ENCODE data around the gene RAPGEF4.

The RAPGEF4 gene

DNA sequence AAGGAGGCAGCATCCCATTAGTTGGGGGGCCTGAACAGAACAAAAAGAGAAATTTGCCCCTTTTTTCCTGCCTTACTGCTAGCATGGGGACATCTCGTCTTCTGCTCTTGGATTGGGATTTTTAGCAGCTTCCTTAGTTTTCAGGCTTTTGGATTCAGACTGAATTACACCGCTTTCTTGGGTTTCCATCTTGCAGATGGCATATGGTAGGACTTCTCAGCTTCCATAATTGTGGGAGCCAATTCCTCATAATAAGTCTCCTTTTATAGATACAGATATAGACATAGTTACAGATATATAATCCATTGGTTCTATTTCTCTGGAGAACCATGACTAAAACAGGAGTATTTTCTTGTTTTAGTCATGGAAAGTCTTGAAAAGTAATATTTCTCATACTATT lies 5.2 kb upstream of the RAPGEF4 start:
- H3K4me3 ChIP-seq (ENCODE audit: low read length) = no peak overlapping the region
- H3K4me1 ChIP-seq (ENCODE audit: control insufficient read depth, low read length) = no peaks in the 10 kb centered on the region
- H3K79me2 ChIP-seq (ENCODE audit: control insufficient read depth, low read length) = no peaks in the 10 kb centered on the region
- no peaks in the 10 kb centered on the region for H3K36me3 ChIP-seq (ENCODE audit: control insufficient read depth, low read length)
- no peaks in the 10 kb centered on the region for H4K20me1 ChIP-seq (ENCODE audit: control insufficient read depth, insufficient read depth, low read depth, low read length)
- no peaks in the 10 kb centered on the region for H3K9me3 ChIP-seq (ENCODE audit: control insufficient read depth, insufficient read depth, low read length)
- H3K27me3 ChIP-seq (ENCODE audit: control insufficient read depth, low read length) = no peaks in the 10 kb centered on the region
- H3K4me2 ChIP-seq (ENCODE audit: low read length) = no peak overlapping the region
- no peaks in the 10 kb centered on the region; the same call in 1 of the 2 replicates for H3K9me2 ChIP-seq (replicated peaks; ENCODE audit: control insufficient read depth, low read length)
- H3K27ac ChIP-seq (ENCODE audit: low read depth, low read length) = no peak overlapping the region
- no peak for TF ChIP-seq EZH2phosphoT487 (IDR thresholded peaks at IDR 0.05; ENCODE audit: borderline replicate concordance, low read length)
- H3F3A ChIP-seq (ENCODE audit: control insufficient read depth, insufficient read depth) = no peaks in the 10 kb centered on the region

DNA sequence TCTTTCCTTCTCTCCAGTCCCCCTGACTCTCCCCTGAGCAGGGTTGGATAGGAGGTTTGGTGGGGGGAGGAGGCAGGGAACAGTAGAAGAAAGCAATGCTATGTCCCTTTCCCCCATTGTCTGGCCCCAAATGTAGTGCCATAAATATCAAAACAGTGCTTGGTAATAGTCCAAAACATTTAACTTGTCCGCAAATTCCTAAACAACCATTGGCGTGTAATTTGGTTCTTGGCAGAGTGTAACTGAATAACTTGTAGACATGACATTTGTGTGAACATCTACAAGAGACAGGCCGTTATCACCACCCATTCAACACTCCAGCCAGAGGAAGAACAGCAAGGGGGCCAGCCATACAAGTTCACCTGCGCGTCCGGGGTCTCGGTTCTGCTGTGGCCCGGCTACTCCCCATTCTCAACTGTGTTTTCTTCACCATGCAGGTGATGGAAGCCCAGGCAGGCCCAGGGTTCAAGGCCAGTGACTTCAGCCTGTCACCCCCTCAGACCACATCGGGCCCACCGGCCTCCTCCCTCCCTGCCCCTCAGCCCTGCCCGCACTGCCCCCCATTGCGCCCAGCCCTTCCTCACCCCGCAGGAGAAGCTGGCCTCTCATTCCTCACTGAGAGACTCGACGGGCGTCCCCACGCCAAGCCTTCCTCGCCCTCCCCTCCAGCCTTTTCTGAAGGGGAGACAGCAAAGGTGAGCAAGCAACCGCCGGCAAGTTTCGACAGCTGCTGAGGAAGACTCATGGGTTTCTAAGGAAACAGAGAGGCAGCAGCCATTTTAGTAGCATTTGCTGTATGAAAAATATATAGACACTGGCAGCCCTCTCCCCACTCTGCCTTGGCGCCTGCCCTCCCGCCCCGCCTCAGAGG lies 699 bp upstream of the RAPGEF4 start:
- H4K20me1 ChIP-seq (ENCODE audit: control insufficient read depth, insufficient read depth, low read depth, low read length) = no peaks in the 10 kb centered on the region
- no peaks in the 10 kb centered on the region for H3K36me3 ChIP-seq (ENCODE audit: control insufficient read depth, low read length)
- H3F3A ChIP-seq (ENCODE audit: control insufficient read depth, insufficient read depth) = no peaks in the 10 kb centered on the region
- no peak overlapping the region for H3K4me3 ChIP-seq (ENCODE audit: low read length)
- H3K27me3 ChIP-seq (ENCODE audit: control insufficient read depth, low read length) = peaks cover 6% of the 10 kb centered on the region
- no peak overlapping the region for H3K27ac ChIP-seq (ENCODE audit: low read depth, low read length)
- H3K9me2 ChIP-seq (replicated peaks; ENCODE audit: control insufficient read depth, low read length) = no peaks in the 10 kb centered on the region; the same call in 1 of the 2 replicates
- H3K79me2 ChIP-seq (ENCODE audit: control insufficient read depth, low read length) = no peaks in the 10 kb centered on the region
- H3K4me2 ChIP-seq (ENCODE audit: low read length) = no peak overlapping the region
- TF ChIP-seq EZH2phosphoT487 (IDR thresholded peaks at IDR 0.05; ENCODE audit: borderline replicate concordance, low read length) = no peak
- TF ChIP-seq, protein P1, sequence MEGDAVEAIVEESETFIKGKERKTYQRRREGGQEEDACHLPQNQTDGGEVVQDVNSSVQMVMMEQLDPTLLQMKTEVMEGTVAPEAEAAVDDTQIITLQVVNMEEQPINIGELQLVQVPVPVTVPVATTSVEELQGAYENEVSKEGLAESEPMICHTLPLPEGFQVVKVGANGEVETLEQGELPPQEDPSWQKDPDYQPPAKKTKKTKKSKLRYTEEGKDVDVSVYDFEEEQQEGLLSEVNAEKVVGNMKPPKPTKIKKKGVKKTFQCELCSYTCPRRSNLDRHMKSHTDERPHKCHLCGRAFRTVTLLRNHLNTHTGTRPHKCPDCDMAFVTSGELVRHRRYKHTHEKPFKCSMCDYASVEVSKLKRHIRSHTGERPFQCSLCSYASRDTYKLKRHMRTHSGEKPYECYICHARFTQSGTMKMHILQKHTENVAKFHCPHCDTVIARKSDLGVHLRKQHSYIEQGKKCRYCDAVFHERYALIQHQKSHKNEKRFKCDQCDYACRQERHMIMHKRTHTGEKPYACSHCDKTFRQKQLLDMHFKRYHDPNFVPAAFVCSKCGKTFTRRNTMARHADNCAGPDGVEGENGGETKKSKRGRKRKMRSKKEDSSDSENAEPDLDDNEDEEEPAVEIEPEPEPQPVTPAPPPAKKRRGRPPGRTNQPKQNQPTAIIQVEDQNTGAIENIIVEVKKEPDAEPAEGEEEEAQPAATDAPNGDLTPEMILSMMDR (IDR thresholded peaks at IDR 0.05; ENCODE audit: low read depth, low read length, poor library complexity, severe bottlenecking) = no peak
- no peaks in the 10 kb centered on the region for H3K9me3 ChIP-seq (ENCODE audit: control insufficient read depth, insufficient read depth, low read length)
- no peaks in the 10 kb centered on the region for H3K4me1 ChIP-seq (ENCODE audit: control insufficient read depth, low read length)

- no peak overlapping the region for H3K27ac ChIP-seq (ENCODE audit: low read depth, low read length)
- H3K4me2 ChIP-seq (ENCODE audit: low read length) = no peak overlapping the region
- TF ChIP-seq EZH2phosphoT487 (IDR thresholded peaks at IDR 0.05; ENCODE audit: borderline replicate concordance, low read length) = no peak
- TF ChIP-seq, protein P1 (IDR thresholded peaks at IDR 0.05; ENCODE audit: low read depth, low read length, poor library complexity, severe bottlenecking) = no peak
- H3K9me3 ChIP-seq (ENCODE audit: control insufficient read depth, insufficient read depth, low read length) = no peaks in the 10 kb centered on the region
- H3K27me3 ChIP-seq (ENCODE audit: control insufficient read depth, low read length) = peaks cover 9% of the 10 kb centered on the region
- no peaks in the 10 kb centered on the region for H3K9me2 ChIP-seq (replicated peaks; ENCODE audit: control insufficient read depth, low read length)
- H3K4me1 ChIP-seq (ENCODE audit: control insufficient read depth, low read length) = no peaks in the 10 kb centered on the region
- no peak overlapping the region for H3K4me3 ChIP-seq (ENCODE audit: low read length)
- no peaks in the 10 kb centered on the region for H3K36me3 ChIP-seq (ENCODE audit: control insufficient read depth, low read length)
- H4K20me1 ChIP-seq (ENCODE audit: control insufficient read depth, insufficient read depth, low read depth, low read length) = no peaks in the 10 kb centered on the region
- no peaks in the 10 kb centered on the region for H3F3A ChIP-seq (ENCODE audit: control insufficient read depth, insufficient read depth)
- H3K79me2 ChIP-seq (ENCODE audit: control insufficient read depth, low read length) = no peaks in the 10 kb centered on the region
These were observed 954 bp downstream of the RAPGEF4 start for GRCh38 chr2:172736424-172737174.
